Fibroblast of gingiva (primary cell): ENCODE data around the gene PPP1R3F.
"Not testable (repeated sequence)": the region's sequence is repeated elsewhere in the genome, so short reads cannot be mapped to it uniquely, and the experiment has no call there.

Experiments used
- DNase-seq: peaks from one replicate; pipeline ENCODE4 v3.0.0-alpha.2; 2011; ENCODE audit warnings: low read depth

The PPP1R3F gene

DNA sequence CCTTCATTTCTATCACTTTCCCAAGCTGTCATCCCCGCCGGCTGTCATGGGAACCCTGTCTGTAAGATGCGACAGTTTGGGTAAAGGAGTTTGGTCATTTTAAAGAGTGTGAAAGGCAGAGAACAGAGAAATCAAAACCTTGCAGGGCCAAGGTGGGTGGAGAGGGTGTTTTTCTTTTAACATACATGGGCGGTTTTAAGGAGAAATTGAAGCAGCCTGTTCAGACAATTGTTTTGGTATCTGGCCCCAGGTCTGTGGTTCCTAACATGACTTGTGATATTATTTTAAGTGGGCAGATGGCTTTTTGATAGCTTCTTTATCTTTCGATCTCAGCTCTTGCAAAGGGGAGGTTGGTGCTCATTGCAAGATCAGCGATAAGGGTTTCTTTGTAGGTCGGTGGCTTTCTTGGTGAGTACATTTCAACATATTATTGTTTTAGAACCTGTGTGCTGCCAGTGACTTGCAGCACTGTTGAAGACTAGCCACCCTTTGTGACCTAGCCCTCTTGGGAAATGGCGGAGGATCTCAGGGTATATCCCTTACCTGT is 3.7 kb downstream of the PPP1R3F start:
- no peak for DNase-seq

- no peak for DNase-seq
Measured at GRCh38 chrX:49276207-49276606, 6.6 kb downstream of the PPP1R3F start.

- DNase-seq = peak; percentile 4
Measured at GRCh38 chrX:49276671-49277534, 7.3 kb downstream of the PPP1R3F start.

GRCh38 chrX:49277535-49277830 is 7.9 kb downstream of the PPP1R3F start:
- DNase-seq = no peak

DNA sequence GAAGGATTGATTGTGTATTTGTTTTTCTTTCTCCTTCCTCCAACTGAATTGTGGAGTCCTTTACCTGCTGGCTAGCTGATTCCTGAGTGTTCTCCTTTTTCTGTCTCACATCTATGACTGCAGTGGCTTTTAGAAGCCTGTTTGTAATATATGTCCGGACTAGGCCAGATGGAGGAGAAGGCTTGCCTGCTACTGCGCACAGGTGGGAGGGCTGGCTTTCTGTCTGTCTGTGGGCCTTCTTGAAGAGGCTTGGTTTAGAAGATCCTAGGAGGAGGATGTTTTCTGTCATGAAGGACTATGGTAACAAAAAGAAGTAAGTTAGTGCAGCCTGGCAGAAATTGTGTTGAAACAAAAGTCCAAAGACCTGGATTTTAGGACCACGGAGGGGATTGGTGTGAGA is 8.5 kb downstream of the PPP1R3F start:
- no peak for DNase-seq

DNA sequence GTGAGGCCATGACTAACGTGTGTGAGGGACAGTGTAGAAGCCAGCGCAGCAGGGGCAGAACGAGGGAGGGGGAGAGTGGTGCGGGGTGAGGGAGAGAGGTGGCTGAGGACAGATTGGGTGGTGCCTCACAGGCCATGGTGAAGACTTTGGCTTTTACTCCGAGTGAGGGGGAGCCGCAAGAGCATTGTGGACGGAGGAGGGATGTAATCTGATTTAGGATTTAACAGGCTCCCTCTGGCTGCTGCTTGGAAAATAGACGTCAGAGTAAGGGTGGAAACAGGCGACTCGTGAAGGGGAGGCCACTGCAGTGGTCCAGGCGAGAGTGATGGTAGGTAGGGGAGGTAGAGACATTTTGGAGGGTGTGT is 13.0 kb downstream of the PPP1R3F start:
- peak; percentile 4 for DNase-seq

- DNase-seq = no peak
Measured at GRCh38 chrX:49284212-49284611, 14.6 kb downstream of the PPP1R3F start.

DNA sequence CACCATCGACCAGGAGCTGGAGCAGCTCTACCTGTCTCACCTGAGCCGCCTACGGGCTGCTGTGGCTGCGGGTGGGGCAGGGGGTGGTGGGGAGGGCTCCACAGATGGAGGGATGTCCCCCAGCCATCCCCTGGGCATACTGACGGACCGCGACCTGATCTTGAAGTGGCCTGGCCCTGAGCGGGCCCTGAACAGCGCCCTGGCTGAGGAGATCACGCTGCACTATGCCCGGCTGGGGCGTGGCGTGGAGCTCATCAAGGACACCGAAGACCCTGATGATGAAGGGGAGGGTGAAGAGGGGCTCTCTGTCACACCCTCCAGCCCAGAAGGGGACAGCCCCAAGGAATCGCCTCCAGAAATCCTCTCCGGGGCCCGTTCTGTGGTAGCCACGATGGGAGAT is 16.5 kb downstream of the PPP1R3F start:
- no peak for DNase-seq

DNA sequence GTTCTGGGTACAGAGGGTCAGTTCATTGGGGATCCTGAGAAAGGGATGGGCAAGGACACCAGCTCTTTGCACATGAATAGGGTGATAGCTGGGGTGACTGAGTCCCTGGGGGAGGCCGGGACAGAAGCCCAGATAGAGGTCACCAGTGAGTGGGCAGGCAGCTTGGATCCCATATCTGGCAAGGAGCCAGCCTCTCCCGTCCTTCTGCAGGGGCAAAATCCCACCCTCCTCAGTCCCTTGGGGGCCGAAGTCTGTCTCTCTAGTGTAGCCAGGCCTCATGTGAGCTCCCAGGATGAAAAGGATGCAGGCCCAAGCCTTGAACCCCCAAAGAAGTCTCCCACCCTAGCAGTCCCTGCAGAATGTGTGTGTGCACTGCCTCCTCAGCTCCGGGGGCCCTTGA is 17.0 kb downstream of the PPP1R3F start:
- no peak for DNase-seq

DNA sequence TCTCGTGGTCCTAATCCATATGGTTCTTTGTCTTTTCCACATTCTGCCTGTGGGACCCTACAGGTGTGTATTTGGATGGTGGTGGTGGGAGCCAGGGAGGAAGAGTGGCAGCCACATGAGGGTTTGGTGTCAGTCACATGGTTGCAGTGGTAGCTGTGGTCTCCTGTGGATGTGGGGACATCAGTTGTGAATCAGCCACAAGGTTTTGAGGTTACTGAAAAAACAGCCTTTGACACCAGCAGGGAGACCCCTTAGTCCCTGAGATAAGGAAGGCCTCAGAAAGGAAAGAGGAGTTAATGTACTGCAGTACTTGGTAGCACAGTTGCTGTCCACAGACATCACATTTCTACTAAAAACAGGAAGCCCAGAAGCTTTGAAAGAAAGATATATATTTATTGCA is 18.1 kb downstream of the PPP1R3F start:
- DNase-seq = no peak

- DNase-seq = no peak
Measured at GRCh38 chrX:49290215-49290614, 20.6 kb downstream of the PPP1R3F start.

DNA sequence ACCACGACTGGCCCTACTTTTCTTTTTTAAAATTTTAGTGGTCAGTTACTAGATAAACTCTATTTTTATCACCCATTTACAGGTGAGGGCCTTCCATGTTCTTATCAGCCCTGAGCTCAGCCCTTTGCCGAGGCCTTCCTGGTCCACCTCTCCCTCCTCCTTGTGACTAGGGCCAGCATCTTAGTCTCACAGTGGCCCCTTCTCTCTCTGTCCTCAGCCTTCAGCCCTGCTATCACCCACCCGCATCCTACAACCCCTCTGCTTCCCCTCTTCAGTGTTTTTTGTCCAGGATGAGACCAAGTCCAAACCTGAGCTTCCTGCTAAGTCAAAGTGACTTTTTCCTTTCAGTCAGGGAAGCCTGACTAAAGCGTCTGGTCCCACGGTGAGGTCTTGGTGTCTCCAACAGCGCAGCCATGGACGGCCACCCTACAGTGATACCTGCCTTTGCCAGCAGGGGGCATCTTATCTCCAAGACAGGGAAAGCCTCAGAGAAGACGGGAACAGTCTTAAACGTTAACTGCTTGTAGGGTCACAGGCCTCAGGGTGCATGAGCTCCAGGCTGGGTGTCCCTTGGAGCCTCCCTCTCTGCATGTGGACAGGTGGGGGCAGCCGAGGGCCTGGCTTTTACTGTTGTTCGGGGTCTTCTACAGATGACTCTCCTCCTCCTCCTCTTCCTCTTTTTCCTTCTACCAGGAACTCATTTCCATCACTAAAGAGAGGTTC is 22.2 kb downstream of the PPP1R3F start:
- peak; percentile 28 for DNase-seq

GRCh38 chrX:49292400-49293362 is 23.1 kb downstream of the PPP1R3F start:
- DNase-seq = no peak

DNA sequence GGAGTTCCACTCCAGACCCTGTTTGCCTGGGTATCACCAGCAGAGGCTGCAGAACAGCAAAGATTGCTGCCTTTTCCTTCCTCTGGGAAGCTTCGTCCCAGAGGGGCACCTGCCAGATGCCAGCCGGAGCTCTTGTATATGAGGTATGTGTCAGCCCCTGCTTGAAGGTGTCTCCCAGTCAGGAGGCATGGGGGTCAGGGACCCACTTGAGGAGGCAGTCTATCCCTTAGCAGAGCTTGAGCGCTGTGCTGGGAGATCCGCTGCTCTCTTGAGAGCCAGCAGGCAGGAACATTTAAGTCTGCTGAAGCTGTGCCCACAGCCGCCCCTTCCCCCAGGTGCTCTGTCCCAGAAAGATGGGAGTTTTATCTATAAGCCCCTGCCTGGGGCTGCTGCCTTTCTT is 29.7 kb downstream of the PPP1R3F start:
- DNase-seq = not testable (repeated sequence)

DNA sequence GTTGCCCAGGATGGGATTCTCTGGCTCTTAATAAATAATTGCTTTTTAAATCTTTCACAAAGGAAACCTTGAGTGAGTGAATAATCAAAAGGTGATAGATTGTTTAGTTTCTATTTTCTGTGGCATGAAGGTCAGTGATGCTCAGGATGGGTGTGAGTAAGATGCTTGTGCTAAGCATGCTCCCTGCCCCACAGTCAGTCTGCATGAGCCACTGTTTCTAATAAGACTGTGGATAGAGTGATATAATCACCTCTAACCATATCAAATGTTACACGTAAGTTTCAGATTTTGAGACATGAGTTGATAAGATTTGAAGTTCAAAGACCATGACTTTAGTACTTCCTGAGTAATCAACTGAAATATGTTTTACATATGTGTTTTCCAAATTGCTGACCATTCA is 31.1 kb downstream of the PPP1R3F start:
- no peak for DNase-seq

DNA sequence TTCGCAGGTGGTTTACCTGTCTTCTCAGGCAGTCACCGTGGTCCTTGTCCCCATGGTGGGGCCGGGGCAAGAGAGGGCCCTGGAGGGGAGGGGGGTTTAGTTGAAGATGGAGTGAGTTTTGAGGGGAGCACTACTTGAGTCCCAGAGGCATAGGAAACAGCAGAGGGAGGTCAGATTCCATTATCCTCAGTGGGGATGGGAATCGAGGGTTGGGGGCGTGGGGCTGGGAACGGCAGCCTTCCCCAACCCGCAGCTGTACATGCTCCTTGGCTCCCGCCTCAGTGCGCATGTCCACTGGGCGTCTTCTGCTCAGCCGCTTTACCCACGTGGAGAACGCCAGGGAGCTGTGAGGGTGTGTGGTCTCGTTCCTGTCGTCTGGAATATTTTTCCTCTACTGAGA is 33.8 kb downstream of the PPP1R3F start, which contains the start of gene GAGE10:
Gene GAGE10, plus strand, starts transcription at position 301 of the 400 bp plus-strand sequence. CDS start 1,214 bp downstream, outside the sequence.
- no peak for DNase-seq

- not testable (repeated sequence) for DNase-seq
Measured at GRCh38 chrX:49307775-49308174, 38.2 kb downstream of the PPP1R3F start.

DNA sequence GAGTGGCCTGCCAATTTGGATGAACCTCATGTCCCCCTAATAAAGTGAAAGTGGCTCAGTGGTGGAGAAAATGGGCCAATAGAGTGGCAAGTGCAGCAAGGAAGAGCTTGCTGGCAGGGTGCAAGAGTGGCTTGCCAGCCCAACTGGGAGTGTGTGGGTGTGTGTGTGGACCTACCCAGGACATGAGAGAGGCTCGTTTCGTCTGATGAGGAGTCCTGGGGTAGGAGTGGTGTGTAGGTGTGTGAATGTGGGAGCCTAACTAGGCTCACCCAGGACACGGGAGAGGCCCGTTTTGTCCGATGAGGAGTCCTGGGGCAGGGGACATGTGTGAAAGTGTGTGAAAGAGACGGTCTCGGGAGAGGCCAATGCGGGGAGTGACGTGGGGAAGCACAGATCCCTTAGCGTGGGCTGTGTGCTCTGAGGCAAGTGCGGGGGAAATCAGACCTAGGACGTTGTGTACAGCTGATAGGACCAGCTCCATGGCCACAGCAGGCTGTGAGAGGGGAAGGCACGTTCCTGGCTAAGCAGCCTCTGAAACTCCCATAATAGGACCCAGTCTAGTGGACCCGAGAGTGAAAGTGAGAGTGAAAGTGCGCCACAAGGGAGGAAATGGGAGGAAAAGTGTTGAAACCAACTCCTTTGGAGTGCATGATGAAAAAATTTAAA is 39.1 kb downstream of the PPP1R3F start:
- peak; percentile 13 for DNase-seq

DNA sequence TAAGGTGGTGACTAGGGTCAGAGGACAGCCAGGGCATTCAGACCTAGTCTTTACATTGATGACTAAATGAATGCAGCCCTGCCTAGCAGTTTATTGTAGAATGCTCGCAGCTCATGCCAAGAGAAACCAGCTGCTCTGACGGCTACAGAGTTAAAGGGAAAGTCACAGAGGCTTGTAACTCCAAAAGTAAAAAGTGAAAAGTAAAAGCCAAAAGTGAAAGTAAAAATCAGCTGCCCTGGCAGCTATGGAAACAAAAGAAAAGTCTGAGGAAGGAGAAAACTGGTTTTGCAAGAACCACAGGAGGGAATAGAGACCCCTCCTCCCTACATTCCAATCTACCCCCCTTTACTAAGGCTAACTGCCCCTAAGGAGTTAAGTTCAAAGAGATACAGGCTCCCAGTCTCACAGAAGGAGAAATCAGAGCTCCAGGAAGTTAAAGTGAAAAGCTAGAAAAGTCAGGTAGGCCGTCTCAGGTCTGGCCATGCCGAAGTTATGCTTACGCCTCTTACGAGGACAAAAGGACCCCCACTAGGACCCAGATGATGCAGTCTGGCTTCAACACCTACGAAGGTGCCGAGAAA is 39.9 kb downstream of the PPP1R3F start:
- DNase-seq = no peak

DNA sequence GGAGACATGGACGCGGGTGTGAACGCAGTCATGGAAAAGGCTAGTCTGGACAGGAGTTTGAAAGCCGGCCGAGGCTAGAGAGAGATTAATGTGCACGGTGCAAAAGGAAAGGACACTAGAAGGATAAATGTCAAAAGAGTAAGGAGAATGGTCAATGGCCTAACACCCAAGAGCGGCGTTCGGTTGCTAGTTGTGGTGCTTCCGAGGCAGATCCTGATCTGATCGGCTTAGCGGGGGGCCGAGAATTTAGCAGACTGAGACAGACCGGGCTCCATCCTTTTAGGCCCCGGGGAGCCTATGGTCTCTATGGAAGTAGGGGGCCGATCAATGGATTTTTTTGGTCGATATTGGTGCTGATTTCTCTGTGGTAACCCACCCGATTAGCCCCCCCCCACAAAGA is 40.8 kb downstream of the PPP1R3F start:
- no peak for DNase-seq

GRCh38 chrX:49312176-49312575 is 42.6 kb downstream of the PPP1R3F start:
- DNase-seq = no peak
